Lower leg skin (tissue), 4 donors: Measurements from ENCODE around the gene GALNT18. TPM values are rescaled to one million over a fixed set of nuclear protein-coding genes. Genes with fewer than 3 reads are reported as not detected.

Source experiments
- DNase-seq, 2 donors: peaks; one replicate each; pipeline ENCODE4 v3.0.0-alpha.2; 2019; ENCODE audit warnings: low spot score in 2 of 2
- H3K4me3 ChIP-seq: fragments of 200-600 bp; sonication (generic); 2 replicates; pipeline ENCODE4 v1.5.1; 2017; ENCODE audit warnings: mild to moderate bottlenecking, low read depth; ENCODE audit not compliant: poor library complexity, severe bottlenecking
- CTCF ChIP-seq, 3 donors: fragments of 450-650 bp; IDR thresholded peaks; one replicate each; pipeline ENCODE4 v1.5.1; 2016; ENCODE audit warnings: antibody characterized with exemption in 3 of 3, mild to moderate bottlenecking in 3 of 3, moderate library complexity in 2 of 3
- POLR2A ChIP-seq, 2 donors: fragments of 450-650 bp; IDR thresholded peaks; one replicate each; pipeline ENCODE4 v1.6.1; 2016 to 2017; ENCODE audit warnings: antibody characterized with exemption in 2 of 2, mild to moderate bottlenecking in 1 of 2, moderate library complexity in 1 of 2
- WGBS, 2 donors: methylation state at CpG; one replicate each; pipeline ENCODE4 v1.1.5; 2018; 5-methylcytosine and 5-hydroxymethylcytosine counted together
- intact Hi-C: fragments of 100-400 bp; cut with DNase I; formaldehyde crosslinking; loops from one replicate; pipeline ENCODE4 v1.15.0; 2023; ENCODE audit warnings: low total_unique reads
- total RNA-seq, 4 donors: library from RNA; depleted of rRNA; stranded (reverse); fragments of >200 nt; gene quantifications; one replicate each; pipeline ENCODE4 v1.1.0, GENCODE V29; 2016

The GALNT18 gene
- total RNA-seq, 4 donors from 2014 or later = 11.5 to 33.0 (median 17.7) TPM

- intact Hi-C loops = no loop called here
- no peak for TF ChIP-seq CTCF (IDR thresholded peaks at IDR 0.05)
- no peak for TF ChIP-seq POLR2A (IDR thresholded peaks at IDR 0.05)
- no peak for DNase-seq
- H3K4me3 ChIP-seq = no peak overlapping the region
Observed at GRCh38 chr11:11504071-11504470, 117.7 kb downstream of the GALNT18 start.

- 53 to 60% methylated on average over 9 of the region's 9 CpGs for WGBS, 2 donors
- no peak for TF ChIP-seq CTCF (IDR thresholded peaks at IDR 0.05)
- no peak for TF ChIP-seq POLR2A (IDR thresholded peaks at IDR 0.05)
- DNase-seq = no peak
- intact Hi-C loops = no loop called here
- H3K4me3 ChIP-seq = no peak overlapping the region
Observed at GRCh38 chr11:11502263-11502861, 119.4 kb downstream of the GALNT18 start.

GRCh38 chr11:11501546-11502262 lies 120.1 kb downstream of the GALNT18 start:
- WGBS, 2 donors = 51 to 54% methylated on average over 9 of the region's 9 CpGs
- no peak overlapping the region for H3K4me3 ChIP-seq
- no peak for TF ChIP-seq POLR2A (IDR thresholded peaks at IDR 0.05)
- no peak for TF ChIP-seq CTCF (IDR thresholded peaks at IDR 0.05)
- no peak for DNase-seq
- intact Hi-C loops = no loop called here

- intact Hi-C loops = no loop called here
- no peak for TF ChIP-seq POLR2A (IDR thresholded peaks at IDR 0.05)
- TF ChIP-seq CTCF (IDR thresholded peaks at IDR 0.05) = no peak
- DNase-seq = no peak
- H3K4me3 ChIP-seq = no peak overlapping the region
- WGBS, 2 donors = 44 to 70% methylated on average over 9 of the region's 9 CpGs
Observed at GRCh38 chr11:11500744-11501487, 120.9 kb downstream of the GALNT18 start.

GRCh38 chr11:11499300-11499699 lies 122.5 kb downstream of the GALNT18 start:
- 85 to 88% methylated on average over 2 of the region's 2 CpGs for WGBS, 2 donors
- intact Hi-C loops = no loop called here
- TF ChIP-seq CTCF (IDR thresholded peaks at IDR 0.05) = no peak
- TF ChIP-seq POLR2A (IDR thresholded peaks at IDR 0.05) = no peak
- H3K4me3 ChIP-seq = no peak overlapping the region
- no peak for DNase-seq
